GM12892 (cell line): Measurements from ENCODE around the gene PROB1.

Experiments
- POLR2A ChIP-seq: IDR thresholded peaks from 2 replicates; pipeline ENCODE4 v1.6.1; 2011; ENCODE audit warnings: low read depth, low read length, control low read depth
- POLR2AphosphoS5 ChIP-seq: IDR thresholded peaks from 2 replicates; pipeline ENCODE4 v1.6.1; 2011; ENCODE audit warnings: low read depth, low read length, control low read depth

DNA sequence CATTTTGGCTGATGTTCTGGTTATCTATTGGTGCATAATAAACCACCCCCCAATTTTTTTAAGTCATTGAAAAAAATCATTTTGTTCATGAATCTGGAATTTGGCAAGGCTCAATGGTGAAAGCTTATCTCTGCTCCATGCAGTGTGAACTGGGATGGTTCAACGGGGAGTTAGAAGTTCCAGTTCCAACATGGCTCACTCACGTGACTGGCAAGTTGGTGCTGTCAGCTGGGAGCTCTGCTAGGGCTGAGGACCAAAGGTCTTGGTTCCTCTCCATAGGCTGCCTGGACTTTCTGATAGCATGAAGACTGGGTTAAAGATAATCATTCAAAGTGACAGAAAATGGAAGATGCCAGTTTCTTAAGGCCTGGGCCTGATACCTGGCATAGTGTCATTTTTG lies 12.1 kb upstream of the PROB1 start:
- TF ChIP-seq POLR2A (no peak), POLR2AphosphoS5 (no peak)
